Measurements from ENCODE around the gene HECTD1.

Gene HECTD1

GRCh38 chr14:31230573-31230958 lies 23.0 kb upstream of the HECTD1 start:
- H3K23ac ChIP-seq (ENCODE audit: low read depth, low read length, poor library complexity), result no peak overlapping the region
- H3K9ac ChIP-seq (ENCODE audit: low read depth, low read length, poor library complexity), result no peak overlapping the region
- no peak for DNase-seq (ENCODE audit: low spot score)
- H3K79me1 ChIP-seq (ENCODE audit: low read depth, low read length), result no peaks in the 10 kb centered on the region
- no peak overlapping the region for H4K91ac ChIP-seq (ENCODE audit: low read depth, low read length, poor library complexity)
- H2AK5ac ChIP-seq (ENCODE audit: low read depth, low read length), result no peak overlapping the region
- no peak overlapping the region for H3K4me2 ChIP-seq (ENCODE audit: insufficient read depth, low read length, poor library complexity, severe bottlenecking)
- no peak overlapping the region for H2BK120ac ChIP-seq (ENCODE audit: low read depth, low read length)
- H2BK5ac ChIP-seq (ENCODE audit: low read length), result no peak overlapping the region
- H3K4ac ChIP-seq (ENCODE audit: low read length), result no peak overlapping the region
- H2AFZ ChIP-seq (ENCODE audit: low read length), result no peak overlapping the region
- no peak overlapping the region for H4K8ac ChIP-seq (ENCODE audit: low read depth, low read length)
- H3K9me3 ChIP-seq (replicated peaks in 1 of 2; ENCODE audit: control insufficient read depth in 2 of 2, insufficient read depth in 1 of 2, low read depth in 1 of 2, low read length in 2 of 2), result no peaks in the 10 kb centered on the region
- H3K4me3 ChIP-seq (ENCODE audit: low read length in 2 of 2), result no peak overlapping the region
- H3K36me3 ChIP-seq (replicated peaks in 1 of 2; ENCODE audit: control insufficient read depth in 2 of 2, insufficient read depth in 2 of 2, low read length in 2 of 2), result no peaks in the 10 kb centered on the region
- H3K27me3 ChIP-seq (ENCODE audit: control insufficient read depth in 3 of 3, insufficient read depth in 3 of 3, low read depth in 1 of 3, low read length in 3 of 3), result no peaks in the 10 kb centered on the region
- H3K18ac ChIP-seq (ENCODE audit: low read length), result no peak overlapping the region
- peaks cover 2 to 3% of the 10 kb centered on the region in 2 donors for H3K4me1 ChIP-seq (ENCODE audit: control insufficient read depth in 2 of 2, insufficient read depth in 1 of 2, low read depth in 1 of 2, low read length in 2 of 2)
- H2BK12ac ChIP-seq (ENCODE audit: low read length), result no peak overlapping the region
- H3K27ac ChIP-seq (replicated peaks; ENCODE audit: low read length), result no peak overlapping the region
- WGBS, 2 donors (ENCODE audit: extremely low coverage in 2 of 2, insufficient read length in 2 of 2, insufficient replicate concordance in 1 of 2), result no CpG with 5 or more reads among the region's 1 CpG
- H3K14ac ChIP-seq (ENCODE audit: low read length), result no peak overlapping the region
- no peak overlapping the region for H2BK15ac ChIP-seq (ENCODE audit: low read length)

GRCh38 chr14:31229638-31230572 lies 22.3 kb upstream of the HECTD1 start:
- Histone ChIP-seq H3K4me1 (ENCODE audit: control insufficient read depth in 2 of 2, insufficient read depth in 1 of 2, low read depth in 1 of 2, low read length in 2 of 2) (peaks cover 2 to 3% of the 10 kb centered on the region in 2 donors), H3K9ac (ENCODE audit: low read depth, low read length, poor library complexity) (no peak overlapping the region), H2BK5ac (ENCODE audit: low read length) (no peak overlapping the region), H3K79me1 (ENCODE audit: low read depth, low read length) (no peaks in the 10 kb centered on the region), H3K27me3 (ENCODE audit: control insufficient read depth in 3 of 3, insufficient read depth in 3 of 3, low read depth in 1 of 3, low read length in 3 of 3) (no peaks in the 10 kb centered on the region), H3K4ac (ENCODE audit: low read length) (no peak overlapping the region), H4K8ac (ENCODE audit: low read depth, low read length) (no peak overlapping the region), H2BK12ac (ENCODE audit: low read length) (no peak overlapping the region), H3K4me3 (ENCODE audit: low read length in 2 of 2) (no peak overlapping the region), H4K91ac (ENCODE audit: low read depth, low read length, poor library complexity) (no peak overlapping the region), H2AK5ac (ENCODE audit: low read depth, low read length) (no peak overlapping the region), H2BK120ac (ENCODE audit: low read depth, low read length) (no peak overlapping the region), H2AFZ (ENCODE audit: low read length) (peak overlapping the region; percentile 73), H3K4me2 (ENCODE audit: insufficient read depth, low read length, poor library complexity, severe bottlenecking) (peak overlapping the region; percentile 34), H3K14ac (ENCODE audit: low read length) (no peak overlapping the region), H3K36me3 (replicated peaks in 1 of 2; ENCODE audit: control insufficient read depth in 2 of 2, insufficient read depth in 2 of 2, low read length in 2 of 2) (no peaks in the 10 kb centered on the region), H3K9me3 (replicated peaks in 1 of 2; ENCODE audit: control insufficient read depth in 2 of 2, insufficient read depth in 1 of 2, low read depth in 1 of 2, low read length in 2 of 2) (no peaks in the 10 kb centered on the region), H3K27ac (replicated peaks; ENCODE audit: low read length) (no peak overlapping the region), H2BK15ac (ENCODE audit: low read length) (no peak overlapping the region), H3K23ac (ENCODE audit: low read depth, low read length, poor library complexity) (no peak overlapping the region), H3K18ac (ENCODE audit: low read length) (no peak overlapping the region)
- peak; percentile 29 for DNase-seq (ENCODE audit: low spot score)
- WGBS, 2 donors (ENCODE audit: extremely low coverage in 2 of 2, insufficient read length in 2 of 2, insufficient replicate concordance in 1 of 2), result no CpG with 5 or more reads among the region's 17 CpGs

GRCh38 chr14:31229009-31229408 lies 21.4 kb upstream of the HECTD1 start:
- Histone ChIP-seq H3K27me3 (ENCODE audit: control insufficient read depth in 3 of 3, insufficient read depth in 3 of 3, low read depth in 1 of 3, low read length in 3 of 3) (no peaks in the 10 kb centered on the region), H3K4ac (ENCODE audit: low read length) (no peak overlapping the region), H2AFZ (ENCODE audit: low read length) (no peak overlapping the region), H3K27ac (replicated peaks; ENCODE audit: low read length) (no peak overlapping the region), H2AK5ac (ENCODE audit: low read depth, low read length) (no peak overlapping the region), H3K4me2 (ENCODE audit: insufficient read depth, low read length, poor library complexity, severe bottlenecking) (no peak overlapping the region), H4K91ac (ENCODE audit: low read depth, low read length, poor library complexity) (no peak overlapping the region), H3K79me1 (ENCODE audit: low read depth, low read length) (no peaks in the 10 kb centered on the region), H3K36me3 (replicated peaks in 1 of 2; ENCODE audit: control insufficient read depth in 2 of 2, insufficient read depth in 2 of 2, low read length in 2 of 2) (no peaks in the 10 kb centered on the region), H3K4me3 (ENCODE audit: low read length in 2 of 2) (no peak overlapping the region), H3K18ac (ENCODE audit: low read length) (no peak overlapping the region), H4K8ac (ENCODE audit: low read depth, low read length) (no peak overlapping the region), H3K9ac (ENCODE audit: low read depth, low read length, poor library complexity) (no peak overlapping the region), H2BK120ac (ENCODE audit: low read depth, low read length) (no peak overlapping the region), H2BK15ac (ENCODE audit: low read length) (no peak overlapping the region), H2BK5ac (ENCODE audit: low read length) (no peak overlapping the region), H3K14ac (ENCODE audit: low read length) (no peak overlapping the region), H3K4me1 (ENCODE audit: control insufficient read depth in 2 of 2, insufficient read depth in 1 of 2, low read depth in 1 of 2, low read length in 2 of 2) (peaks cover 2 to 3% of the 10 kb centered on the region in 2 donors), H2BK12ac (ENCODE audit: low read length) (no peak overlapping the region), H3K23ac (ENCODE audit: low read depth, low read length, poor library complexity) (no peak overlapping the region), H3K9me3 (replicated peaks in 1 of 2; ENCODE audit: control insufficient read depth in 2 of 2, insufficient read depth in 1 of 2, low read depth in 1 of 2, low read length in 2 of 2) (no peaks in the 10 kb centered on the region)
- DNase-seq (ENCODE audit: low spot score), result no peak

GRCh38 chr14:31228533-31228932 lies 20.9 kb upstream of the HECTD1 start:
- H2BK15ac ChIP-seq (ENCODE audit: low read length), result no peak overlapping the region
- DNase-seq (ENCODE audit: low spot score), result no peak
- no peaks in the 10 kb centered on the region for H3K9me3 ChIP-seq (replicated peaks in 1 of 2; ENCODE audit: control insufficient read depth in 2 of 2, insufficient read depth in 1 of 2, low read depth in 1 of 2, low read length in 2 of 2)
- no peak overlapping the region for H2BK120ac ChIP-seq (ENCODE audit: low read depth, low read length)
- no peak overlapping the region for H3K4ac ChIP-seq (ENCODE audit: low read length)
- H3K36me3 ChIP-seq (replicated peaks in 1 of 2; ENCODE audit: control insufficient read depth in 2 of 2, insufficient read depth in 2 of 2, low read length in 2 of 2), result no peaks in the 10 kb centered on the region
- peaks cover 2 to 3% of the 10 kb centered on the region in 2 donors for H3K4me1 ChIP-seq (ENCODE audit: control insufficient read depth in 2 of 2, insufficient read depth in 1 of 2, low read depth in 1 of 2, low read length in 2 of 2)
- no peak overlapping the region for H2BK5ac ChIP-seq (ENCODE audit: low read length)
- H3K4me2 ChIP-seq (ENCODE audit: insufficient read depth, low read length, poor library complexity, severe bottlenecking), result no peak overlapping the region
- H4K91ac ChIP-seq (ENCODE audit: low read depth, low read length, poor library complexity), result no peak overlapping the region
- no peak overlapping the region for H3K14ac ChIP-seq (ENCODE audit: low read length)
- H3K9ac ChIP-seq (ENCODE audit: low read depth, low read length, poor library complexity), result no peak overlapping the region
- H2BK12ac ChIP-seq (ENCODE audit: low read length), result no peak overlapping the region
- no peak overlapping the region for H2AK5ac ChIP-seq (ENCODE audit: low read depth, low read length)
- no peak overlapping the region for H2AFZ ChIP-seq (ENCODE audit: low read length)
- H3K23ac ChIP-seq (ENCODE audit: low read depth, low read length, poor library complexity), result no peak overlapping the region
- H3K18ac ChIP-seq (ENCODE audit: low read length), result no peak overlapping the region
- no peak overlapping the region for H4K8ac ChIP-seq (ENCODE audit: low read depth, low read length)
- no peak overlapping the region for H3K27ac ChIP-seq (replicated peaks; ENCODE audit: low read length)
- H3K79me1 ChIP-seq (ENCODE audit: low read depth, low read length), result no peaks in the 10 kb centered on the region
- H3K4me3 ChIP-seq (ENCODE audit: low read length in 2 of 2), result no peak overlapping the region
- H3K27me3 ChIP-seq (ENCODE audit: control insufficient read depth in 3 of 3, insufficient read depth in 3 of 3, low read depth in 1 of 3, low read length in 3 of 3), result no peaks in the 10 kb centered on the region
